H1 (cell line): Measurements from ENCODE around the gene TEX44.

Experiments
- FOSL1 ChIP-seq: IDR thresholded peaks from 2 replicates; pipeline ENCODE4 v1.6.1; 2011; ENCODE audit warnings: mild to moderate bottlenecking, low read depth, low read length, moderate library complexity; ENCODE audit not compliant: insufficient read depth
- HDAC2 ChIP-seq, 2 experiments: fragments of 300-600 bp in 1 of 2; sonication (generic) in 1 of 2; IDR thresholded peaks; 2 replicates each; pipeline ENCODE4 v1.6.1; 2011 to 2012; ENCODE audit warnings: low read depth in 2 of 2, low read length in 2 of 2, mild to moderate bottlenecking in 2 of 2, moderate library complexity in 2 of 2, borderline replicate concordance in 1 of 2, inconsistent platforms in 1 of 2
- JUND ChIP-seq: IDR thresholded peaks from 2 replicates; pipeline ENCODE4 v1.6.1; 2011; ENCODE audit warnings: mild to moderate bottlenecking, improper control_type of control experiment, low read length
- POLR2A ChIP-seq, 2 experiments: IDR thresholded peaks; 1 replicate in 1 of 2; 2 replicates in 1 of 2; pipeline ENCODE4 v1.6.1; 2011; ENCODE audit warnings: low read depth in 2 of 2, low read length in 2 of 2, mild to moderate bottlenecking in 2 of 2; ENCODE audit errors: control extremely low read depth in 1 of 2
- SIN3A ChIP-seq, 2 experiments: IDR thresholded peaks in 1 of 2; conservative IDR thresholded peaks in 1 of 2; 2 replicates each; pipeline ENCODE4 v1.6.1; 2011 to 2012; ENCODE audit warnings: low read length in 2 of 2, improper control_type of control experiment in 1 of 2, low read depth in 1 of 2, mild to moderate bottlenecking in 1 of 2
- SUZ12 ChIP-seq: fragments of 200-600 bp; sonication (generic); IDR thresholded peaks from 2 replicates; pipeline ENCODE4 v1.6.1; 2012; ENCODE audit warnings: mild to moderate bottlenecking, inconsistent platforms, low read length, moderate library complexity, mixed read lengths
- TAF1 ChIP-seq: IDR thresholded peaks from 2 replicates; pipeline ENCODE4 v1.6.1; 2011; ENCODE audit warnings: mild to moderate bottlenecking, low read depth, low read length
- TF ChIP-seq, protein P1 (sequence below), 3 experiments: IDR thresholded peaks; 1 replicate in 2 of 3; 2 replicates in 1 of 3; pipeline versions ENCODE4 v1.5.1 to v1.6.1; 2011; ENCODE audit warnings: low read length in 3 of 3, mild to moderate bottlenecking in 3 of 3, inconsistent platforms in 2 of 3, low read depth in 1 of 3, moderate library complexity in 1 of 3; ENCODE audit not compliant: insufficient read depth in 1 of 3; ENCODE audit errors: control extremely low read depth in 1 of 3

DNA sequence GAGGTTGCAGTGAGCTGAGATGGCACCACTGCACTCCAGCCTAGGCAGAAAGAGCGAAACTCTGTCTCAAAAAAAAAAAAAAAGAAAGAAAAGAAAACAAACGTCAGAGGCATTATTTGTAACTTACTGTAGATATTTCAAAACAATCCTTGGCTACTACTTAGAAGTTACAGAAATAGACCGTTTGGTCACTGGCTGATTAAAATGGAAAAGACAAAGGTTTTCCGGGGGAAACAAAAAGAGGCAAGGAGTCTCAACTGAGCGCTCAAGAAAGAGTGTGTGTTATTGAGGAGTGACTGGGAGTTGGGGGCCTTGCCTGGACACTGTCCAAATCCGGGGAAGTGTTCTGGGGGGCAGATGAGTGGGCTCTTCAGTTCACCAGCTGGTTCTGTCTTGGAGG lies 47.6 kb downstream of the TEX44 start:
- TF ChIP-seq, protein P1, sequence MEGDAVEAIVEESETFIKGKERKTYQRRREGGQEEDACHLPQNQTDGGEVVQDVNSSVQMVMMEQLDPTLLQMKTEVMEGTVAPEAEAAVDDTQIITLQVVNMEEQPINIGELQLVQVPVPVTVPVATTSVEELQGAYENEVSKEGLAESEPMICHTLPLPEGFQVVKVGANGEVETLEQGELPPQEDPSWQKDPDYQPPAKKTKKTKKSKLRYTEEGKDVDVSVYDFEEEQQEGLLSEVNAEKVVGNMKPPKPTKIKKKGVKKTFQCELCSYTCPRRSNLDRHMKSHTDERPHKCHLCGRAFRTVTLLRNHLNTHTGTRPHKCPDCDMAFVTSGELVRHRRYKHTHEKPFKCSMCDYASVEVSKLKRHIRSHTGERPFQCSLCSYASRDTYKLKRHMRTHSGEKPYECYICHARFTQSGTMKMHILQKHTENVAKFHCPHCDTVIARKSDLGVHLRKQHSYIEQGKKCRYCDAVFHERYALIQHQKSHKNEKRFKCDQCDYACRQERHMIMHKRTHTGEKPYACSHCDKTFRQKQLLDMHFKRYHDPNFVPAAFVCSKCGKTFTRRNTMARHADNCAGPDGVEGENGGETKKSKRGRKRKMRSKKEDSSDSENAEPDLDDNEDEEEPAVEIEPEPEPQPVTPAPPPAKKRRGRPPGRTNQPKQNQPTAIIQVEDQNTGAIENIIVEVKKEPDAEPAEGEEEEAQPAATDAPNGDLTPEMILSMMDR (IDR thresholded peaks at IDR 0.05; ENCODE audit: control extremely low read depth in 1 of 3, insufficient read depth in 1 of 3, low read depth in 1 of 3, low read length in 3 of 3), result no peak
- no peak for TF ChIP-seq HDAC2 (IDR thresholded peaks at IDR 0.05; ENCODE audit: borderline replicate concordance in 1 of 2, low read depth in 2 of 2, low read length in 2 of 2)
- no peak for TF ChIP-seq SIN3A (conservative IDR thresholded peaks at IDR 0.05 in 1 of 2, IDR thresholded peaks at IDR 0.05 in 1 of 2; ENCODE audit: low read depth in 1 of 2, low read length in 2 of 2)
- no peak for TF ChIP-seq POLR2A (IDR thresholded peaks at IDR 0.05; ENCODE audit: control extremely low read depth in 1 of 2, low read depth in 2 of 2, low read length in 2 of 2)
- TF ChIP-seq JUND, result no peak
- no peak for TF ChIP-seq FOSL1
- TF ChIP-seq TAF1, result no peak
- TF ChIP-seq SUZ12, result no peak
